ENCODE measurements around the gene PDZD2. TPM values are rescaled to one million over a fixed set of nuclear protein-coding genes. Genes with fewer than 3 reads are reported as not detected.

PDZD2 gene
- total RNA-seq, 2 donors from 2014 or later: not detected

DNA sequence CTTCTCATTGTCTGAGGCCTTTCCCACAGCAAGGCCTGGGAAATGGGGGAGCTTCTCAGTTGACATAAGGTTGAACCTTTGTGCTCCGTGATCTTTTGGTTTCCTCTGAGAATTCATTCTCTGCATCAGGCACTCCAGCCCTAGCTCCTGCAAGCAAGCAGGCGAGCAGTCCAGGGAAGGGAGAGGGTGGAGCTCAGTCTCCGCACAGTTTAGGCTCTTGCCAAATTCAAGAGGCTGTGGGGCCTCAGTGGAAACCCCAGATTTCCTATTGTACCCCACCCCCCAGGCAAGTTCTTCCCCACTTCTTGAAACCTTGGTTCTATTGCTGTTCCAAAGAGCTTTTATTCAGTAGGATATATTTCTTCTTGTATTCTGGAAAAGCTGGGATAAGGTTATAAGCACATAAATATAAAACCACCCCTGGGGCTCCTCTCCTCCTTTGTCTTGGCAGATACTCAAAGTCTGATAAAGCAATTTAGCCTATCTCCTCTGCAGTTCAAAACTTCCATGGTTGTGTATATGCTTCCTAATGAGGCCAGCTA lies 147.2 kb downstream of the PDZD2 start:
- peaks cover 0 to 3% of the 10 kb centered on the region in 2 donors for H3K27me3 Mint-ChIP-seq
- peaks cover 0 to 8% of the 10 kb centered on the region in 2 donors for H3K4me1 Mint-ChIP-seq (ENCODE audit: low read depth in 2 of 2)
- H3K4me3 Mint-ChIP-seq: no peak overlapping the region
- DNase-seq (ENCODE audit: low spot score): no peak
- H3K27ac Mint-ChIP-seq: no peak overlapping the region
- no peaks in the 10 kb centered on the region for H3K36me3 Mint-ChIP-seq
- no peaks in the 10 kb centered on the region for H3K9me3 Mint-ChIP-seq
- no peak for ATAC-seq

DNA sequence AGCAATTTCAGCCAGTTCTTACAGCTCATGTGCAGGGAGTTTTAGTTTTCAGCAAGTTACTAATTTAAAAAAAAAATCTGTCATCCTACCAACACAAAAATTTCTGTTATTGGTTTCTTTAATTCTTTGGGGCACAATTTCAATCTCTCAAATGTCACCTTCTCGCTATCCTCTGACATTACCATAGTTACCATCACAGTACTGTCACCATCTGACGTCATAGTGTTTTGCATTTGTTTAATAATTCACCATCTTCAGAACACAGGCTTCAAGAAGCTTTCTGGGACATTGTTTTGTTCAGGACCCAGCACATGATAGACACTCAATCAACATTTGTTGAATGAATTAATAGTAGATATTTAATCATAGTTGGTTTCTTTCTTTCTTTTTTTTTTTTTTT lies 155.1 kb downstream of the PDZD2 start:
- no peak overlapping the region for H3K4me3 Mint-ChIP-seq
- H3K27me3 Mint-ChIP-seq: no peaks in the 10 kb centered on the region
- no peaks in the 10 kb centered on the region for H3K9me3 Mint-ChIP-seq
- H3K27ac Mint-ChIP-seq: no peak overlapping the region
- H3K4me1 Mint-ChIP-seq (ENCODE audit: low read depth in 2 of 2): no peaks in the 10 kb centered on the region
- H3K36me3 Mint-ChIP-seq: no peaks in the 10 kb centered on the region
- ATAC-seq (no peak), DNase-seq (ENCODE audit: low spot score) (no peak)

DNA sequence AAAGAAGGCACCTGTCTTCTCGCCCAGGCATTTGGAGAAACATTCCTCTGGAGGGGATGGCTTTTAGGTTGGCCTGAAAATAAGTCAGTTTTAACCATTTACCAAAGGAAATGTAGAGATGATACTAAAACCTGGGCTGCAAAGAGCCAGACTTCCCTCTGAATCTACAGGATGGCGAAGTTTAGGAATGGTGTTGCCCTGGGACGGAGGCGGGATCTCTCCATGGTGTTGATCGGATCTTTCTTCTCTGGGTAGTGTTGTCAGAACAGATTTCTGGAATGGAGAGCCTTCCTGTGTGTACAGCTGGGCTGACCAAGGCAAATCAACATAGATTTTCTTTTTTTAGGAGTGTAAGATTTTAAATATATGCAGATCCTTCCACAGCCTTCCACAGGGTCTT lies 159.2 kb downstream of the PDZD2 start:
- H3K4me3 Mint-ChIP-seq: no peak overlapping the region
- H3K4me1 Mint-ChIP-seq (ENCODE audit: low read depth in 2 of 2): peaks cover 0 to 8% of the 10 kb centered on the region in 2 donors
- DNase-seq (ENCODE audit: low spot score) (no peak), ATAC-seq (no peak)
- H3K9me3 Mint-ChIP-seq: no peaks in the 10 kb centered on the region
- H3K27me3 Mint-ChIP-seq: peaks cover 3 to 14% of the 10 kb centered on the region in 2 donors
- H3K36me3 Mint-ChIP-seq: no peaks in the 10 kb centered on the region
- H3K27ac Mint-ChIP-seq: no peak overlapping the region

DNA sequence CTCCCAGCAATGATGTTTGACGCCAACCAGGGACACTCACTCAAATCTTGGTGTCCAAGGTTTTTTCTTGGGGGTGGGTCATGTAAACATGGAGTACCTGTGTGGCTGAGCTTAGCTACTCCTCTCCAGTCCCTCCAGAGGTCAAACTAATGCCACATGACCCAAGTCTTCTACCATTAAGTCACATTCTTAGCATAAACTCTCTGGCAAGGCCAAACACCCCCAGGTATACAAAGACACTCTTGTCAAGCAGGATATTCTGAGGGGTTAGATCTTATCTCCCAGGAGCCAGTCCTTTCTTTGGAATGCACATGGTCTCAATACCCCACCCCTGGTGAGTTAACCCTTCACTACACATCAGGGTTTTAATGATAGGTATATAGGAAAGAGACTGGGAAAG lies 161.4 kb downstream of the PDZD2 start:
- Mint-ChIP-seq H3K27me3 (peaks cover 3 to 19% of the 10 kb centered on the region in 2 donors), H3K4me3 (no peak overlapping the region), H3K4me1 (ENCODE audit: low read depth in 2 of 2) (peaks cover 0 to 8% of the 10 kb centered on the region in 2 donors), H3K27ac (no peak overlapping the region), H3K9me3 (no peaks in the 10 kb centered on the region), H3K36me3 (no peaks in the 10 kb centered on the region)
- no peak for DNase-seq (ENCODE audit: low spot score)
- no peak for ATAC-seq

DNA sequence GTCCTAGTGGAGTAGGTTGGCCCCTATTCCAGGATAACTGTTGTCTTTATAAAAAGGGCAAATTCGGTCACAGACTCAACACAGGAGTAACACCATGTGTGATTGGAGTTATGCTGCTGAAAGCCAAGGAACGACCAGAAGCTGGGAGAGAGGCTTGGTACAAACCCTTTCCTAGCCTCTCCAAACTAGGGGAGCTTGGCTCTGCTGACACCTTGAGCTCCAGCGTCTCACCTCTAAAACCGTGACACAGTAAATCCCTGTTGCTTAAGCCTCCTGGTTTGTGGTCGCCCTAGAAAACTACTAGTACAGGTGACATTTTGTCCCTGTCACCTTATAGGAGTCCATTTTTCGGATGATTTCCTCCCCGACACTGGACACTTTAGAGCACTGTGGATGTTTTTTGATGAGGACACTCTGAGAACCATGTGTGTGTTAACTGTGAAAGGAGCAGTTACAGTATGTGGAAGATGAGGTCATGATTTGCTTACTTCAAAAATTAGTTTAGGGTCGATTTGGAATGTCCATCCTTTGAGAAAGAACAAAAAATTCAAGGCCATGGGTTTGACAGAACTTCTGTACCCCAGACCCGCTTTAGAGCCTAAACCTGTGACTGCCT lies 167.0 kb downstream of the PDZD2 start:
- Mint-ChIP-seq H3K9me3 (no peaks in the 10 kb centered on the region), H3K27ac (no peak overlapping the region), H3K36me3 (no peaks in the 10 kb centered on the region), H3K4me1 (ENCODE audit: low read depth in 2 of 2) (peaks cover 0 to 3% of the 10 kb centered on the region in 2 donors), H3K27me3 (peaks cover 0 to 19% of the 10 kb centered on the region in 2 donors), H3K4me3 (no peak overlapping the region)
- DNase-seq (ENCODE audit: low spot score): no peak
- no peak for ATAC-seq

DNA sequence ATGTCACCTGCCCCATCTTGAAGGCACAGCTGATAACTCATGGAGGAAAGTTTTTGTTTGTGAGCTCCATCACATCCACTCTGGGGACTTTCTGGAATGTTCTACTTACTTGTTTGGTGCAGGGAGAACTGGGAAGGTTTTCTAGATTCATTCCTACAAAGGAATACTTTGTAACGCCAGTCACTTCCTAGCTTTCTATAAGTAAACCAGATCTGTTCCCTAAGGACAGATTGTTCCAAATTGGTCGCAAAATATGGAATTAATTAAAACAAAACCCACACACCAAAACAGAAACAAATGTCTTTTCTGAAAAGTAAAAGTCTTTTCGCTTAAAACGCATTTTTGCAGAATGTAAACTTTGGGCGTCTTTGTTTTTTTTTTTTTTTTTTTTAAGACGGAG lies 167.6 kb downstream of the PDZD2 start:
- DNase-seq (ENCODE audit: low spot score) (no peak), ATAC-seq (no peak)
- no peak overlapping the region for H3K4me3 Mint-ChIP-seq
- H3K36me3 Mint-ChIP-seq: no peaks in the 10 kb centered on the region
- H3K27ac Mint-ChIP-seq: no peak overlapping the region
- H3K27me3 Mint-ChIP-seq: peaks cover 0 to 17% of the 10 kb centered on the region in 2 donors
- H3K4me1 Mint-ChIP-seq (ENCODE audit: low read depth in 2 of 2): no peaks in the 10 kb centered on the region
- H3K9me3 Mint-ChIP-seq: no peaks in the 10 kb centered on the region

DNA sequence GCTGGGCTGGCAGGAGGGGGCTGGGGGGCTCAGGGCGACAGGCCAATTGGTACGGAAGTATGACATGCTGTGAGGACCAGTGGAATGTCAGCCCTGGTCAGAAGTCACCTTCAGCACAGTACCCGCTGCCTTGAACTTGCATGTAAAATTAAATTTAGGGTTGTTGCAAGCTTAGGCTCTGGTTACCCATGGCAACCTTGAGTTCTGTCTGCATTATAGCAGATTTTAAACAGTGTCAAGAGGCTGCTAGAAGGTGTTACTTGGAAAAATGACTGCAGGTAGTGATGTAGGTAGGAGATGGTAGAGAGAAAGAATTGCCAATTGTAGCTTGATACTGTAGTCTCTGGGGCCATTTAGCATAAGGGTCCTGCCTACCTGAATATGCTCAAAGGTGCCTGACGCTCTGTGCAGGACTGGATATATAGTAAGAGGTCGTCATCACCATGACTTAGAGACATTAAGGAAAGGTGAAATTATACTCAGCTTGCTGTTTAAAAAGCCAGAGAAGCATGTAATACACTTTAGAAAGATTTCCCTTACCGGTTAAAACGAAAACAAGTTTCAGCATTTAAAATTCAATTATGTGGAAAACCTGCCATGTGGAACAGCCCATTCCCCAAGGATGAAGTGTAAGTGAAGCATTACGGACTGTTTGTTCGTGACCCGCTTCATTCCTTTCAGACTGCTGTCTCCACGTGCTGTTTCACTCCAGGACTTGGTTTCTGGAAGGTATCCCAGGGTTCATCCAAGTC lies 169.0 kb downstream of the PDZD2 start:
- Mint-ChIP-seq H3K4me3 (no peak overlapping the region), H3K4me1 (ENCODE audit: low read depth in 2 of 2) (no peaks in the 10 kb centered on the region), H3K9me3 (no peaks in the 10 kb centered on the region), H3K27me3 (peaks cover 0 to 7% of the 10 kb centered on the region in 2 donors), H3K27ac (no peak overlapping the region), H3K36me3 (no peaks in the 10 kb centered on the region)
- DNase-seq (ENCODE audit: low spot score) (no peak), ATAC-seq (no peak)

DNA sequence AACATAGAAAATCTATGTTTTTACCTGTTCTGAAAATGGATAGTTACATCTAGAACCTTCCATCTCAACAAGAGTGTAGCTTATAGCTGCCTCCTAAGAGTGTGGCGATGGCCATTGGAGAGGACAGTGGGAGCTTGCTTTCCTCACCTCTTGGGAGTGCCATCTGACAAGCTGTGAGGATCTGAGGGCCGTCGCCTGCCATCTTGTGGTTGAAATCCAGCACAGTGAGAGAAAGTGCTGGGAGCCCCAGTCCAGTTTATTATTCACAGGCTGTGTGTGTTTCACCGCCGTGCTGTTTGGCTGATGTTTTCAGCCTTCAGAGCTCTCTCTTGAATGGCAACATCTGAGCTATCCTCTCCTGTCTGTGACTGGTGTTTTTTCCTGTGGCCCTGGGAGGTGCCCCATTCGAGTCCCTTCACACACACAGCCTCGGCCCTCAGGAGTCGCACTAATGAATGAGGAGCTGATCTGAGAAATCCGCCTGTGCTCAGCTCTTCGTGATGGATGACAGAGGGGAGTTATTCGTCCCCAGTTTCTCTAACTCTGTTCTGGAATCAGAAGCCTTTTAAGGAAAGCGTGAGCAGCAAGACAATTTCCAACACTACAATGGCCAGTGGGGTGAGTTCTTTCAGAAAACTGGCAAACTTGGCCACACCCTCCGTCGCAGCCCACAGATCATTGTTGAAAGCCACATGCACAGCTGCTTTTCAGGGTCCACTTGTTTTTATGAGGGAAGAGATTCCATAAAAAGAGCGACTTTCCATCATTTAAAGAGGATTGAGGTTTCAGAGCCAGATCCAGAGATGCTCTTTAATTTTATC lies 170.3 kb downstream of the PDZD2 start:
- Mint-ChIP-seq H3K27ac (no peak overlapping the region), H3K36me3 (no peaks in the 10 kb centered on the region), H3K4me1 (ENCODE audit: low read depth in 2 of 2) (no peaks in the 10 kb centered on the region), H3K27me3 (no peaks in the 10 kb centered on the region), H3K4me3 (no peak overlapping the region), H3K9me3 (no peaks in the 10 kb centered on the region)
- no peak for ATAC-seq
- no peak for DNase-seq (ENCODE audit: low spot score)

DNA sequence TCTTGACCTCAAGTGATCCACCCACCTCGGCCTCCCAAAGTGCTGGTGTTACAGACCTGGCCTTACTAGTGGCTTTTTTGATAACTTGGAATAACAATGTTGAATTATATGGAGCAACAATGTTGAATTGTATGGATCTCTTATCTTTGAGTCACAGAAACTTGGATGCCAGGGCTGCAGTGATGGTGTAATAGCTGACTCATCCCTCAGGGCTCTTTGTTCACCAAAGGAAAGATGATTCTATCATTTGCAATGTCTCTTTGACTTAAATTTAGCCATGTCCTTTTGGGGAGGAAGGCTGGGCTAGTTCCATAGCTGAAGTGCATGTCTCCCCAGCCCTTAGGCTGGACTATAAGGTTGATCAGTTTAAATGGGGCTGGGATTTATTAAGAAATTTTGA lies 172.3 kb downstream of the PDZD2 start:
- H3K4me1 Mint-ChIP-seq (ENCODE audit: low read depth in 2 of 2): no peaks in the 10 kb centered on the region
- no peak overlapping the region for H3K27ac Mint-ChIP-seq
- DNase-seq (ENCODE audit: low spot score) (no peak), ATAC-seq (no peak)
- H3K36me3 Mint-ChIP-seq: no peaks in the 10 kb centered on the region
- H3K27me3 Mint-ChIP-seq: no peaks in the 10 kb centered on the region
- H3K9me3 Mint-ChIP-seq: no peaks in the 10 kb centered on the region
- no peak overlapping the region for H3K4me3 Mint-ChIP-seq

DNA sequence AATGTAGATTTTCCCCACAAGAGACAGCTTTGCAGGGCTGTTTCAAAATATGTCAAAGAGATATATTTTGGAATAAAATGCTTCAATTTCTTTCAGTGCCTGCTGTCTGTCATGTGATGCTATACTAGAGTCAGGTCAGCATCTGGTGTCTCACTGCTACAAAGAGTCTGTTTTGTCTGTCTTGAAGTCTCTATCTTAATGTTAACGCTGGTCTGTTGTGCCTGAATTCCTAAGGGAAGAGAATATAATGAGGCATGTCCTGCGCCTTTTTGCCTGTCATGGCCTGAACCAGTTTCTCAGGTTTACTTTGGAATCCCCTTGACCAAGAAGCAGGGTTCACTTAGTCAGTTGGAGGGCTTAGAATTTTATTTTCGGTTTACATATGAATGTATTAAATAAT lies 176.4 kb downstream of the PDZD2 start:
- H3K4me1 Mint-ChIP-seq (ENCODE audit: low read depth in 2 of 2): no peaks in the 10 kb centered on the region
- no peak overlapping the region for H3K4me3 Mint-ChIP-seq

DNA sequence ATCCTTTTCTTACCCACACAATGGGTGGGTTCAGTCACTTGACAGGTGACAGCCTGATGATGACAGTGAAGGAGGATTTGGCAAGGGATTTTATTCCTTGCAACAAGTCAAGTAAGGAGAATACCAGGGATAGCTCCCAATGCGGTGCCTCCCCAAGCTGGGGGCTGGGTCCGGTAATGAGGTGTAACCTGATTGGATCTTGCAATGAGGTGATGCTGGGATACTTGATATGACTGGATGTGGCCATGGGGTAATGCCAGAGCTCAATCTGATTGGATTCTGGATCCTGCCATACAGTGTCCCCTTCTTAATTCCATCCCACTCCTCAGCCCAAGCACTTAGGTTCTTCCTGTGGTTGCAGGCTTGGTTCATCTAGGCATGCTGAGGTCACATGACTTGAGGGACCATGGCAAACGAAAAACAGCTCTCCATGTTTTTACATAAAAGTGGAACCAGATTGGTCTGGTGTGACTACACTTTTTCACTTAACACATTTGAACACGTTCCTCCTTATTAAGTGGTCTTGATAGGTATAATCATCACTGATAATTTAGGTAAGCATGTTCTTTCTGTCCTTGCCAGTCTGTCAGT lies 181.1 kb downstream of the PDZD2 start:
- Mint-ChIP-seq H3K4me1 (ENCODE audit: low read depth in 2 of 2) (no peaks in the 10 kb centered on the region), H3K9me3 (no peaks in the 10 kb centered on the region), H3K27ac (no peak overlapping the region), H3K4me3 (no peak overlapping the region), H3K36me3 (no peaks in the 10 kb centered on the region), H3K27me3 (peaks cover 9 to 17% of the 10 kb centered on the region in 2 donors)
- ATAC-seq (no peak), DNase-seq (ENCODE audit: low spot score) (no peak)

More for the DNA sequence above, 176.4 kb downstream of the PDZD2 start:
- no peak for ATAC-seq
- Mint-ChIP-seq H3K9me3 (no peaks in the 10 kb centered on the region), H3K27me3 (no peaks in the 10 kb centered on the region), H3K36me3 (no peaks in the 10 kb centered on the region), H3K27ac (no peak overlapping the region)
- no peak for DNase-seq (ENCODE audit: low spot score)

DNA sequence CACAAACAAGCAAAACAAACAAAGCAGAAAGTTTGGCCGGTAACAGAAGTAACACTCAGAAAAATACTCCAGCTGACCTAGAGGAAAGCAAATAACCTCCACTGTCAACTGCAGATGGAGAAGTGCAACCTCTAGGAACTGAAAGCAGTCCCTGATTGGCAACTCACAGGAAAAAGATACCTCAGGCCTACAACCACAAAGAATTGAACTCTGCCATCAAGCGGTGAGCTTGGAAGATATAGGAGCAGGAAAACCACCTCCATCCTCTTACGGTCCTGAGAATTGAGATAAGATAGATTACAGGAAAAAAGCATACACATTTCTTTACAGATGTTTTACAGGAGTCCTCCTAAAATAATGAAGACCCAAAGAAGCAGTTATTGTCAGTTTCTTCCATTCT lies 184.5 kb downstream of the PDZD2 start:
- Mint-ChIP-seq H3K9me3 (no peaks in the 10 kb centered on the region), H3K27me3 (peaks cover 14 to 24% of the 10 kb centered on the region in 2 donors), H3K4me3 (no peak overlapping the region), H3K36me3 (no peaks in the 10 kb centered on the region), H3K4me1 (ENCODE audit: low read depth in 2 of 2) (no peaks in the 10 kb centered on the region), H3K27ac (no peak overlapping the region)
- DNase-seq (ENCODE audit: low spot score) (no peak), ATAC-seq (no peak)

DNA sequence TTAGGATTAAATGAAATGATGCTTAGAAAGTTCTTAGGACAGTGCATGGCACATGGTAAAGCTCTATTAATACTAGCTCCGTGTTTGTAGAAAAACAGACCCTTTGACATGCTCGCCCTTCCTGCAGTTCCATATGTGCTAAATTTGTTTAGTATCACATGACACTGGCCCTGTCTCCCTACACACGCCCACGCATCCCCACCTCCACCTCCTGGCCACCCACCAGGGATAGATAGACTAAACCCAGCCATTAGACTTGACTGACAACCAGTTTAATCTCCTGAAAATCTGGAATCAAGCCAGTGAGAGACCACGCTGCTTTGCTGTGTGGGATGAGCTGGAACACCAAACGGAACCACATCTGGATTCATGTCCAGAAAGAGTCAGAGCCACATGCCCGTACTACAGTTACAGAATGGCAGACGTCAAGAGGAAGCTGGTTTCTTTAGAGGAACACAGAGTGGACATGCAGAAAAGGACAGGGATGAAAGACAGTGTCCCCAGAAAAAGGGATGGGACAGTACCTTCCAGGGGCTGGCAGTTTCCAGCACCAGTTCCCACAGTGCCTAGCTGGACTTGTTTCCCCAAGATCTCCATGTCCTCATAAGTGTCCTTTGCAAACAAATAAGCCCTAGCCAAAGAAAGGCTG lies 186.1 kb downstream of the PDZD2 start:
- H3K9me3 Mint-ChIP-seq: no peaks in the 10 kb centered on the region
- no peaks in the 10 kb centered on the region for H3K4me1 Mint-ChIP-seq (ENCODE audit: low read depth in 2 of 2)
- no peak overlapping the region for H3K27ac Mint-ChIP-seq
- ATAC-seq (no peak), DNase-seq (ENCODE audit: low spot score) (no peak)
- H3K4me3 Mint-ChIP-seq: no peak overlapping the region
- no peaks in the 10 kb centered on the region for H3K36me3 Mint-ChIP-seq
- H3K27me3 Mint-ChIP-seq: peaks cover 14 to 24% of the 10 kb centered on the region in 2 donors

Data from natural killer cell treated with Interleukin-12 subunit alpha and Interleukin-12 subunit beta and Interleukin-15 and Interleukin-18, amount 100 ng/mL, for 72 hours (primary cell).